Uterus (tissue), 4 donors: Measurements from ENCODE around the gene FBXO44. TPM values are rescaled to one million over a fixed set of nuclear protein-coding genes. Genes with fewer than 3 reads are reported as not detected.

ENCODE experiments used
- DNase-seq, 2 donors: peaks; one replicate each; pipeline ENCODE4 v3.0.0-alpha.2; 2019 to 2020
- H3K27ac ChIP-seq, 2 donors: fragments of 200-600 bp; sonication (generic); 1 replicate in 1 of 2; 2 replicates in 1 of 2; pipeline ENCODE4 v1.5.1; 2016 to 2018
- H3K27me3 ChIP-seq, 2 donors: fragments of 200-600 bp; sonication (generic); one replicate each; pipeline ENCODE4 v1.5.1; 2018 to 2019; ENCODE audit warnings: control low read depth in 1 of 2
- H3K36me3 ChIP-seq, 2 donors: fragments of 200-600 bp; sonication (generic); one replicate each; pipeline ENCODE4 v1.5.1; 2019; ENCODE audit warnings: control low read depth in 1 of 2
- H3K4me1 ChIP-seq, 2 donors: fragments of 200-600 bp; sonication (generic); one replicate each; pipeline ENCODE4 v1.5.1; 2018 to 2019; ENCODE audit warnings: control low read depth in 1 of 2
- H3K4me3 ChIP-seq, 2 donors: fragments of 200-600 bp; sonication (generic); 1 replicate in 1 of 2; 2 replicates in 1 of 2; pipeline ENCODE4 v1.5.1; 2018 to 2019; ENCODE audit warnings: mild to moderate bottlenecking in 1 of 2
- H3K9me3 ChIP-seq, 2 donors: fragments of 200-600 bp; sonication (generic); one replicate each; pipeline ENCODE4 v1.5.1; 2019; ENCODE audit warnings: control low read depth in 1 of 2
- CTCF ChIP-seq, 4 experiments: fragments of 200-600 bp in 2 of 4; fragments of 450-650 bp in 2 of 4; sonication (generic) in 2 of 4; IDR thresholded peaks; one replicate each; pipeline ENCODE4 v1.5.1; 2016 to 2019; ENCODE audit warnings: antibody characterized with exemption in 4 of 4, mild to moderate bottlenecking in 2 of 4, moderate library complexity in 1 of 4
- POLR2A ChIP-seq, 2 donors: fragments of 450-650 bp; IDR thresholded peaks; one replicate each; pipeline ENCODE4 v1.6.1; 2016; ENCODE audit warnings: antibody characterized with exemption in 2 of 2, mild to moderate bottlenecking in 1 of 2, moderate library complexity in 1 of 2
- intact Hi-C: fragments of 100-400 bp; cut with DNase I; formaldehyde crosslinking; loops from one replicate; pipeline ENCODE4 v1.15.1; 2023; ENCODE audit warnings: low total_unique reads
- total RNA-seq, 4 donors: library from RNA; depleted of rRNA in 3 of 4; stranded (reverse); fragments of >200 nt in 3 of 4; gene quantifications; one replicate each; pipeline versions ENCODE4 v1.1.0 to v1.2.4, GENCODE V29; 2014 to 2023
- donor health status: DM: yes; HTN: yes; CAD: no.

The FBXO44 gene
- total RNA-seq, 4 donors from 2014 or later, result 7.6 to 26.7 (median 17.6) TPM

DNA sequence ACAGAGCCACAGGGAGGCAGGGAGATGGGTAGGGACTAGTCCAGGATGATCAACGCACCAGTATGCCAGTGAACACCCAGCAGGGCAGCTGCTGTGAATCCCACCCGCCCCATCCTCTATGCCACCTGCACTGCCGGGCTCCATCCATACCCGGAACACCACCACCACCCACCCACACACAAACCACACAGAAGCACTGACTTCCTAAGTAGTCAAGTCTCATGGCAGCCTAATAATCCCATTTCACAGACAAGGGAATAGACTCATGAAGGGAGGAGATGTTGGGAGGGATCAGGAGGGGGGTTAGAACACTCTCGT, 43.2 kb downstream of the FBXO44 start:
- DNase-seq, result no peak

DNA sequence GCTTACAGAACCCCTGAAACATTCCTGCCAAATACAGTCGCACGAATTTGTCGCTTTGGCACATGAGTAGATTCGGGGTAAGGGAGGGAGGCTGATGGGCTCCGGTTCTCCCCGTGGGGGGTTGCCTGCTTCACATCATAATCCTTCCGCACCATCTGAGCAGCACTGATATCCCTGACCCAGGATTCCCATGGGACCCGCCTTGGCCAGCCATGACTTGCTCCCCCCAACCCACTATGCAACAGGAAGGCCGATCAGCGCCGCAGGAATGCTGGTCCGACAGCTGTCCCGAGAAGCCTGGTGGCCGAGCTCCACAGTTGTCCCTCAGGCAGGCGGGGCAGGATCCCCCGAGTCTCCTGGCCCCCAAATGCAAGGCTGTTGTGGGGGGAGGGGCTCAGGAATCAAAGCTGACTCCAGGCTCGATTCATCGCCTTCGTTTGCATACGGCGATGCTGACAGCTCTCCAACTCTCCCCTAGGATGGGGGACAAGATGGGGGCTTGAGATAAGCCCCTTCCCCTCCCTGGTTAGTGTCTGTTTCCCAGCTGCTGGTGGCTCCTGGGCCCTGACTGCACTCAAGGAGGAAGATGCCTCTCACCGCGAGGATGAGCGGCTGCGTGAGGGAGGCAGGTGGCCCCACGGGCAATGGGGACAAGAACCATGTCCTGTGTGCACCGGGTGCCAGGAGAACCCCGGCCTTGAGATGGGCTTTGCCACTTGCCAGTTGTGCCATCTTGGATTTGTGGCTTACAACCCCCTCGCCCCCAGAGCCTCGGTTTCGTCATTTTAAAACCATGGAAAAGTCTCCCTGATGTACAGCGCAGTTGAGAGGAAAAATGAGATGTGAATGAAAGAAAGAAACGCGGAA, 46.2 kb downstream of the FBXO44 start:
- Histone ChIP-seq H3K36me3 (no peaks in the 10 kb centered on the region), H3K4me3 (no peak overlapping the region), H3K27me3 (peaks cover 0 to 5% of the 10 kb centered on the region in 2 donors), H3K4me1 (no peaks in the 10 kb centered on the region), H3K9me3 (no peaks in the 10 kb centered on the region), H3K27ac (no peak overlapping the region)
- intact Hi-C loops, result no loop called here
- TF ChIP-seq CTCF (IDR thresholded peaks at IDR 0.05) (no peak), POLR2A (IDR thresholded peaks at IDR 0.05) (no peak)
- DNase-seq, result no peak

More for the DNA sequence above, 43.2 kb downstream of the FBXO44 start:
- H3K27ac ChIP-seq, result no peak overlapping the region
- H3K4me3 ChIP-seq, result no peak overlapping the region
- H3K36me3 ChIP-seq, result no peaks in the 10 kb centered on the region
- no peaks in the 10 kb centered on the region for H3K4me1 ChIP-seq
- H3K27me3 ChIP-seq, result peaks cover 0 to 5% of the 10 kb centered on the region in 2 donors
- TF ChIP-seq POLR2A (IDR thresholded peaks at IDR 0.05) (no peak), CTCF (IDR thresholded peaks at IDR 0.05) (no peak)
- H3K9me3 ChIP-seq, result no peaks in the 10 kb centered on the region
- intact Hi-C loops, result no loop called here

DNA sequence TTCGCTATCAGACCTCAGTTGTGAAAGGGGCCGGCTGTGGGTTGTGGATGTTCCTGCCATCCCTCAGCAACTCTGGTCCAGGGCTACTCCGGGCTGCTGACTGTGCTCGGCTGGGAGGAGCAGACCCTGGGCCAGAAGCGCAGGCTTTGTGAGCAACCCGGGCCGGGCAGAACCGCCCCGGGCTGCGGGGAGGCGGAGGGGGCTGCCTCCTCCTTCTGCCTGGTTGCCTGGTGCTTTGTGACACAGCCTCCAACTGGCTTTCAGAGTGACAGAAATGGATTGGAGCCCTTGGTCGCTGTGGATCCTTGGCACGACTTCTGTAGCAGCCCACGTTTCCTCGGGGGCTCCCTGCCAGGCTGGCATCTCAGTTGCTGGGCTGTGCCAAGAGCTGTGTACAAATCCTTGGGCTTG, 46.9 kb downstream of the FBXO44 start:
- Histone ChIP-seq H3K36me3 (no peaks in the 10 kb centered on the region), H3K4me1 (no peaks in the 10 kb centered on the region), H3K4me3 (no peak overlapping the region), H3K27me3 (peaks cover 0 to 5% of the 10 kb centered on the region in 2 donors), H3K9me3 (no peaks in the 10 kb centered on the region), H3K27ac (no peak overlapping the region)
- no peak for DNase-seq
- intact Hi-C loops, result no loop called here
- no peak for TF ChIP-seq CTCF (IDR thresholded peaks at IDR 0.05)
- no peak for TF ChIP-seq POLR2A (IDR thresholded peaks at IDR 0.05)

DNA sequence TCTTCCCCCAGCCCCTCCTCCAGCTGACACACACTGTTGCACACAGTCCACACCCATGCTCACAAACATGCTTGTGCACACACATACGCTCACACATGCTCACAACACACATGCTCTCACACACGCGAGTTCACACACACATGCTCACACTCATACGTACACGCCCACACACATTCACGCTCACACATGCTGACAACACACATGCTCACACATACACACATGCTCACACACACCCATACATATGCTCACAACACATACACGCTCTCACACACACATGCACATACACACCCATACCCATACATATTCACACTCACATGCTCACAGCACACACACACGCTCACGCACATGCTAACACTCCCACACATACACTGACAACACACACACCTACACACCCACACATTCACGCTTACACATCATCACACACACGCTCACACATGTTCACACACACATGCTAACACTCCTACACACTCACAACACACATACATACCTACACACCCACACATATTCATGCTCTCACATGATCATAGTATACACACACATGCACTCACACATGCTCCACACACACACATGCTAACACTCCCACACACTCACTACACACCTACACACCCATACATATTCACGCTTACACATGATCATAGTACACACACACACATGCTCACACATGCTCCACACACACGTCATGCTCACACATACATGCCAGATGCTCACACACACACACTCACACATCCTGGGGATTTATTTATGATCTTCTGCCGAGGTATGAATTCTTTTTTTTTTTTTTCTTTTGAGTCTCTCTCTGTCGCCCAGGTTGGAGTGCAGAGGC, 47.5 kb downstream of the FBXO44 start:
- Histone ChIP-seq H3K27me3 (peaks cover 0 to 5% of the 10 kb centered on the region in 2 donors), H3K4me3 (no peak overlapping the region)

More for the DNA sequence above, 47.5 kb downstream of the FBXO44 start:
- no peak for DNase-seq
- no peak overlapping the region for H3K27ac ChIP-seq
- no peak for TF ChIP-seq POLR2A (IDR thresholded peaks at IDR 0.05)
- TF ChIP-seq CTCF (IDR thresholded peaks at IDR 0.05), result no peak
- no peaks in the 10 kb centered on the region for H3K36me3 ChIP-seq
- no peaks in the 10 kb centered on the region for H3K4me1 ChIP-seq
- intact Hi-C loops, result no loop called here
- H3K9me3 ChIP-seq, result no peaks in the 10 kb centered on the region
